ENCODE results near the gene PDE11A.

DNA sequence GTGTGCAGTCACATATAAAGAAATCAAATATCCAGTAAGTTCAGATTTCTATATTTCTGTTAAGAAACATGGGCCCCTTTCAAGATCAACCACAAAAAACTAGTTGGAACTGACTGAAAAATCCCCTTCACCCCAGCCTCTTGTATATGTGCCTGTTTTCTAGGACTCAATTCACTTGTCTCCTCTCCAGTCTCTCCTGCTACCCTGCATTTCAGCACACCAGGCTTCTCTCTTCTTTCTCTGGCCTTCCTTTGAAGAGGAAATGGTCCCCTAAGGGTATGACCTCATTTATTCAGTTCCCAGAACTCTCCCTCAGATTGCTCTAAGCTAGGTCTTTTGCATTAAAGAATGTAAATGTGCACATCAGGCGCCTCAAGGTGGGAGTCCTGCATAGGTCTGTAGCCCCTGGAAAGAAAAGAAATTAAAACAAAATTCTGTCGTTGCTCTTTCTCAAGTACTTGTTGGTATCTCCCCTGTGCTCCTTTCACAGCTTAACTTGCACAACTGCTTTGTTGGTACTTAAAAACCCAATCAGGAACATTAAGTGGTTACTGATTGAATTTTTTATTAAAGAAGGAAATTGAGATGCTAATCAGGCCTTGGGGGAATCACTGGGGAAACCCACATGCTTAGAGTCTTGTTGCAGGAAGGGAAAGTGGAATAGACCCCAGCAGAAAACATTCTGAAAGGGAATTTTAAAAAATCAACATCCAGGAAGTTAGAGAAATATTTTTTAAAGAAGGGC, 401.6 kb downstream of the PDE11A start:
- no peak for TF ChIP-seq CTCF (conservative IDR thresholded peaks at IDR 0.05)
- no peak for TF ChIP-seq ZFX (IDR thresholded peaks at IDR 0.05)

Data from C4-2B (cell line).